HT1080 (cell line): ENCODE results near the gene ENO2. TPM values are rescaled to one million over a fixed set of nuclear protein-coding genes. Genes with fewer than 3 reads are reported as not detected.

Source experiments
- DNase-seq: peaks from one replicate; pipeline ENCODE4 v3.0.0-alpha.2; 2015; ENCODE audit warnings: low read depth
- total RNA-seq: library from RNA; depleted of rRNA; stranded (reverse); fragments of >200 nt; shearing (Covaris generic); gene quantifications from 2 replicates; pipeline ENCODE4 v1.2.3, GENCODE V29; 2014

The ENO2 gene
- total RNA-seq, 1 experiment from 2014 or later: 26.3 TPM

DNA sequence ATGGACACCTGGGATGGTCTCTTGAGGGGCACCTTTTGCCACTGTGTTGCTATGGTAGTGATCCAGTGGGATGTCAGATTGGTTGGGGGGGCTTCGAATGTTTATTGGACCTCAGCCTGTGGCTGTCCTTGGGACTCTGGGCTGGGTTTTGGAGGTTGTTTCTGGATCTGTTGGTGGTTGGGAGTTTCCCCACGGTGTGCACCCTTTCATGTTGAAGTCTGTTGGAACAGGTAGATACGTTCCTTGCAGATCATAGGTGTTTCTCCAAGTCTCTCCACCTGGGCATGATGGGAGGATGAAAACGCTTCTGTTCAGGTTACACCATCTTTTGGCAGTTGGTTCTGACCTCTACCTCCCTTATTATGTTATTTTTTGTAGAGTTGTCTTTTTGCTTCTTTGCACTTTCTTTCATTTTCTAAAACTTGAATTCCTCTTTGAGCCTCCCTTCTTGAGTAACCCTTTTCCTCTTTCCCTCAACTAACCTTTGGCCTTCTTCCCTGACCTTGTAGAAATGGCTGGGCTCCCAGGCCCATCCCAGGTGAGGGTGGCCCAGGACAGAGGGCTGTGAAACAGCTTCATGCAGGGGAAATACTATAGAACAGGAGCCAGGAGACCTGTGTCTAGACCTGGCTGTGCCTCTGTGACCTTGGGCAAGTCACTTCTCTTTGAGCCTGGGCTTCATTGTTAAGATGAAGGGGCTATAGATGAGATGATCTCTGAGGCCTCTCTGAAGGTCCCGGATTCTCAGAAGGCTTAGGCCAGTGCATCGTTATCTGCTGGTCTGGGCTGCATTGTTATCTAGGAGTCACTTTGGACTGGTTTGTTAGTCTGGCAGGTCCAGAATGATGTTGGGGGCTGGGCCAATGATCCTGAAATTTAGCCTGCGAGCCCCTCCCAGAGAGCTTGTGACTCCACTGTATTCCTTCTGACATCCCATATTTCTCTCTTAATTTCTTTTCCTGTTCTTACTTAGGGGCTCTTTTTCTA, 15.4 kb downstream of the ENO2 start:
- no peak for DNase-seq

DNA sequence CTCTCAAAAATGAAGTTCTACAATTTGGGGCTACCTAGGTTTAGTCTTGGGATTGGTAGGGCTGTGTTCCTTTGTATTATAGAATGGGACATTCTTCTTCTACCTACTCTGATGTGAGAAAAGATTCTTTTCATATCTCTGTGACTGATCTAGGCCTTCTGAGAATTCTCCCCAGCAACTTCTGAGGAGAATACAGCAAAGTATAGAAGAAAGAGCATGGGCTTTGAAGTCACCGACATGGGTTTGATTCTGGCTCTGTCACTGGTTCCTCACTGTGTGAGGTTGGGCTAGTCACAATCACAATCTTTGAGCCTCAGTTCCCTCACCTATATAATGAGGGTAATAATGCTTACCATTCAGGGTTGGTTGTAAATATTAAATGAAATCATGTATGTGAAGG, 18.4 kb downstream of the ENO2 start:
- DNase-seq: no peak

DNA sequence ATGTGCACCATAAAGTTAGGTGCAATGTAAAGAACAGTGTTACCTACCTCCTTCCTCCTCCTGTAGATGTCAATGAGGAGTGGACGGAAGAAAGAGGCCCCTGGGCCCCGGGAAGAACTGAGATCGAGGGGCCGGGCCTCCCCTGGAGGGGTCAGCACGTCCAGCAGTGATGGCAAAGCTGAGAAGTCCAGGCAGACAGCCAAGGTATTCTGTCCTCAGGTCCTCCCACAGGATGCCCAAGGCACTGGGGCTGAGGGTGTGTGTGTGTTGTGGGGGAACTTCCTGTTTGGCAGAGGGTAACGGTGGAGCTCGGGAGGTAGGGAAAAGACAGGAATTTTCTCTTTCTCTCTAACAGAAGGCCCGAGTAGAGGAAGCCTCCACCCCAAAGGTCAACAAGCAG, 19.7 kb downstream of the ENO2 start:
- DNase-seq: no peak

DNA sequence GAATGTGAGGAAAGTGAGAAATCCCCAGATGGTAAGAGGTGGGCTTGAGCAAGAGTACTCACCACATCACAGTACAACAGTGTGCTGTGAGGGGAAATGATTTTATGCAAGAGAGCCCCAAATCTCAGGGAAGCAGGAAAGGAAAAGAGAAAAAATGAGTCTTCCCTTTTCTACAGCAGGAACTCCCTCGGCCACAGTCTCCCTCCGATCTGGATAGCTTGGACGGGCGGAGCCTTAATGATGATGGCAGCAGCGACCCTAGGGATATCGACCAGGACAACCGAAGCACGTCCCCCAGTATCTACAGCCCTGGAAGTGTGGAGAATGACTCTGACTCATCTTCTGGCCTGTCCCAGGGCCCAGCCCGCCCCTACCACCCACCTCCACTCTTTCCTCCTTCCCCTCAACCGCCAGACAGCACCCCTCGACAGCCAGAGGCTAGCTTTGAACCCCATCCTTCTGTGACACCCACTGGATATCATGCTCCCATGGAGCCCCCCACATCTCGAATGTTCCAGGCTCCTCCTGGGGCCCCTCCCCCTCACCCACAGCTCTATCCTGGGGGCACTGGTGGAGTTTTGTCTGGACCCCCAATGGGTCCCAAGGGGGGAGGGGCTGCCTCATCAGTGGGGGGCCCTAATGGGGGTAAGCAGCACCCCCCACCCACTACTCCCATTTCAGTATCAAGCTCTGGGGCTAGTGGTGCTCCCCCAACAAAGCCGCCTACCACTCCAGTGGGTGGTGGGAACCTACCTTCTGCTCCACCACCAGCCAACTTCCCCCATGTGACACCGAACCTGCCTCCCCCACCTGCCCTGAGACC, 21.2 kb downstream of the ENO2 start:
- no peak for DNase-seq

- DNase-seq: no peak
These were observed 21.8 kb downstream of the ENO2 start for GRCh38 chr12:6936194-6936635.

DNA sequence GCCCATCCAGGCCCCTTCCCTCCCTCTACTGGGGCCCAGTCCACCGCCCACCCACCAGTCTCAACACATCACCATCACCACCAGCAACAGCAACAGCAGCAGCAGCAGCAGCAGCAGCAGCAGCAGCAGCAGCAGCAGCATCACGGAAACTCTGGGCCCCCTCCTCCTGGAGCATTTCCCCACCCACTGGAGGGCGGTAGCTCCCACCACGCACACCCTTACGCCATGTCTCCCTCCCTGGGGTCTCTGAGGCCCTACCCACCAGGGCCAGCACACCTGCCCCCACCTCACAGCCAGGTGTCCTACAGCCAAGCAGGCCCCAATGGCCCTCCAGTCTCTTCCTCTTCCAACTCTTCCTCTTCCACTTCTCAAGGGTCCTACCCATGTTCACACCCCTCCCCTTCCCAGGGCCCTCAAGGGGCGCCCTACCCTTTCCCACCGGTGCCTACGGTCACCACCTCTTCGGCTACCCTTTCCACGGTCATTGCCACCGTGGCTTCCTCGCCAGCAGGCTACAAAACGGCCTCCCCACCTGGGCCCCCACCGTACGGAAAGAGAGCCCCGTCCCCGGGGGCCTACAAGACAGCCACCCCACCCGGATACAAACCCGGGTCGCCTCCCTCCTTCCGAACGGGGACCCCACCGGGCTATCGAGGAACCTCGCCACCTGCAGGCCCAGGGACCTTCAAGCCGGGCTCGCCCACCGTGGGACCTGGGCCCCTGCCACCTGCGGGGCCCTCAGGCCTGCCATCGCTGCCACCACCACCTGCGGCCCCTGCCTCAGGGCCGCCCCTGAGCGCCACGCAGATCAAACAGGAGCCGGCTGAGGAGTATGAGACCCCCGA, 22.5 kb downstream of the ENO2 start:
- DNase-seq: no peak

DNA sequence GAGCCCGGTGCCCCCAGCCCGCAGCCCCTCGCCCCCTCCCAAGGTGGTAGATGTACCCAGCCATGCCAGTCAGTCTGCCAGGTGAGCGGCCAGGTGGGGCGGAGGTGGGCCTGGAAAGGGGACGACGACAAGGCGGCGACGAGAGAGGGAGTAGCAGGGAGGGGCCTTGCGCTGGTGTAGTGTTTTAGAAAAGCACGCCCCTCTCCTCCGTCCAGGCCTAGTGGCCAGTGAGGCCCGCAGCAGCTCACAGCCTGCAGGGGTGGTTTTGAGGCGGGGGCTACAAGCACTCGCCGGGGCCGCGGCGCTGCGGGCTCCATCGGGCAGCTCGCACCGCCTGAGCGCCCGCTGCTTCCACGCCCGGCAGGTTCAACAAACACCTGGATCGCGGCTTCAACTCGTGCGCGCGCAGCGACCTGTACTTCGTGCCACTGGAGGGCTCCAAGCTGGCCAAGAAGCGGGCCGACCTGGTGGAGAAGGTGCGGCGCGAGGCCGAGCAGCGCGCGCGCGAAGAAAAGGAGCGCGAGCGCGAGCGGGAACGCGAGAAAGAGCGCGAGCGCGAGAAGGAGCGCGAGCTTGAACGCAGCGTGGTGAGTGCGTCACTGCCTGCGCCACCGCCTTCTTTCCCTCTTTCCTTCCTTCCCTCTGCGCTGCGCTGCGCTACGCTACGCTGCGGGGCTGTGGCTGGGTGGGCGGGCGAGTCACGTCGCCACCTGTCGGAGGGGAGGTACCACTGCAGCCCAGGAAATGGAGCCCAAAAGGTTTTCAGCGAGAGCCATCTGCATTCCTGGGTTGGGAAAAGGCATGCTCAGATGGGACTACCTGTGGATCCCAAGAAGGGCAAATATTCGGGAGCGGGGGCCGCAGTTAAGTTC, 23.3 kb downstream of the ENO2 start:
- peak; percentile 93 for DNase-seq

DNA sequence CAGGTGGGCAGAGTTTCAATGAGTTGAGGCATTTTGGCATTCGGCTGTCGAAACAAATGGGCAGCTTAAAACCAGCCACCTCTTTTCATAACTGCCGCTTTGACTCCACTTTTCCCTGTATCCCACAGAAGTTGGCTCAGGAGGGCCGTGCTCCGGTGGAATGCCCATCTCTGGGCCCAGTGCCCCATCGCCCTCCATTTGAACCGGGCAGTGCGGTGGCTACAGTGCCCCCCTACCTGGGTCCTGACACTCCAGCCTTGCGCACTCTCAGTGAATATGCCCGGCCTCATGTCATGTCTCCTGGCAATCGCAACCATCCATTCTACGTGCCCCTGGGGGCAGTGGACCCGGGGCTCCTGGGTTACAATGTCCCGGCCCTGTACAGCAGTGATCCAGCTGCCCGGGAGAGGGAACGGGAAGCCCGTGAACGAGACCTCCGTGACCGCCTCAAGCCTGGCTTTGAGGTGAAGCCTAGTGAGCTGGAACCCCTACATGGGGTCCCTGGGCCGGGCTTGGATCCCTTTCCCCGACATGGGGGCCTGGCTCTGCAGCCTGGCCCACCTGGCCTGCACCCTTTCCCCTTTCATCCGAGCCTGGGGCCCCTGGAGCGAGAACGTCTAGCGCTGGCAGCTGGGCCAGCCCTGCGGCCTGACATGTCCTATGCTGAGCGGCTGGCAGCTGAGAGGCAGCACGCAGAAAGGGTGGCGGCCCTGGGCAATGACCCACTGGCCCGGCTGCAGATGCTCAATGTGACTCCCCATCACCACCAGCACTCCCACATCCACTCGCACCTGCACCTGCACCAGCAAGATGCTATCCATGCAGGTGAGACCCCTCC, 24.2 kb downstream of the ENO2 start:
- DNase-seq: no peak

DNA sequence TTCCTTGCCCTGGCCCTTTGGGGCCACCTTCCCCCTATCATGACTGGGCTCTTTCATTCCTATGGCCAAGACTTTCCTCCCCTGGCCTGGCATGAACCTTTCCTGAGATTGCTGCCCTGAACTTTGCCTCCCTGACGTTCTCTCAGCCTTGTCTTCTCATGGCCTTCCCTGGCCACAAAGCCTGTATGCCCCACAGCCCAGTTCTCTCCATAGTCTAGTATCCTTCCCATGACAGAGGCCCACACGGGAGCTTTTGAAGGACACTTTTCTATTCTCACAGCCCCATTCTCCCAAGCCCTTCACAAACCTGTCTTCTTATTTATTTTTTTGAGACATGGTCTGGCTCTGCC, 24.8 kb downstream of the ENO2 start:
- DNase-seq: no peak

- DNase-seq: no peak
These were observed 26.9 kb downstream of the ENO2 start for GRCh38 chr12:6941267-6941666.

DNA sequence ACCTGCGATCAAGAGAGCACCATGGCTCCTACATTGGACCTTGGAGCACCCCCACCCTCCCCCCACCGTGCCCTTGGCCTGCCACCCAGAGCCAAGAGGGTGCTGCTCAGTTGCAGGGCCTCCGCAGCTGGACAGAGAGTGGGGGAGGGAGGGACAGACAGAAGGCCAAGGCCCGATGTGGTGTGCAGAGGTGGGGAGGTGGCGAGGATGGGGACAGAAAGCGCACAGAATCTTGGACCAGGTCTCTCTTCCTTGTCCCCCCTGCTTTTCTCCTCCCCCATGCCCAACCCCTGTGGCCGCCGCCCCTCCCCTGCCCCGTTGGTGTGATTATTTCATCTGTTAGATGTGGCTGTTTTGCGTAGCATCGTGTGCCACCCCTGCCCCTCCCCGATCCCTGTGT, 27.4 kb downstream of the ENO2 start:
- no peak for DNase-seq

GRCh38 chr12:6942331-6942665, 27.9 kb downstream of the ENO2 start:
- DNase-seq: peak; percentile 47

GRCh38 chr12:6943389-6943721, 29.0 kb downstream of the ENO2 start:
- no peak for DNase-seq

DNA sequence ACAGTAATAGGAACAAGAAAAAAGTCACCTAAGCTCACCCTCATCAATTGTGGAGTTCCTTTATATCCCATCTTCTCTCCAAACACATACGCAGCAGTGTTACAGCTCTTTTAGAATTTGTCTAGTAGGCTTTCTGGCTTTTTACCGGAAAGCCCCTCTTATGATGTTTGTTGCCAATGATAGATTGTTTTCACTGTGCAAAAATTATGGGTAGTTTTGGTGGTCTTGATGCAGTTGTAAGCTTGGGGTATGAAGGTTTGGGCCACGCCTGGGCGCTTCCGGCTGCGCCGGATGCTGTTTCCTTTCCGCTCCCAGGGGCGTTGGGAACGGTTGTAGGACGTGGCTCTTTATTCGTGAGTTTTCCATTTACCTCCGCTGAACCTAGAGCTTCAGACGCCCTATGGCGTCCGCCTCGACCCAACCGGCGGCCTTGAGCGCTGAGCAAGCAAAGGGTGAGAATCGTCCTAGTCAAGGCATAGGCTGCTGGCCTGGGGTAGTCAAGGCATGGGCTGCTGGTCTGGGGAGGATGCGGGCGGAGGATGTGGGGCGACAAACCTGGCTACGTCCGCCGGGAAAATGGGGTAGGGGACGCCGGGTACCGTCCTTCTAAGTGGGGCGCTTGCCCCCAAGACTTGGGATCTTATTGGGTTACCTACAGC, 29.5 kb downstream of the ENO2 start, which contains the start of the genes C12orf57 and RNU7-1:
TSS of gene C12orf57 (plus strand) at position 301 of the 659 bp plus-strand sequence. CDS start at position 401, 100 bp downstream.
TSS of gene RNU7-1 (plus strand) at position 95 of the 659 bp plus-strand sequence.
- DNase-seq: peak; percentile 99

GRCh38 chr12:6944381-6945186, 30.2 kb downstream of the ENO2 start:
- DNase-seq: peak; percentile 92

GRCh38 chr12:6945613-6946012, 31.2 kb downstream of the ENO2 start:
- no peak for DNase-seq

- DNase-seq: no peak
These were observed 31.9 kb downstream of the ENO2 start for GRCh38 chr12:6946033-6946919.
